Loucy (cell line): ENCODE data around the gene NEDD4L.

Experiments used
- H2AFZ ChIP-seq: fragments of 200-600 bp; sonication (generic); 2 replicates; pipeline ENCODE4 v1.6.0; 2016; ENCODE audit warnings: antibody characterized with exemption, mild to moderate bottlenecking, low read length, moderate library complexity
- H3F3A ChIP-seq: fragments of 200-600 bp; 2 replicates; pipeline ENCODE4 v1.6.0; 2016; ENCODE audit warnings: antibody characterized with exemption, low read depth, mild to moderate bottlenecking
- H3K27me3 ChIP-seq: fragments of 200-600 bp; sonication (generic); 2 replicates; pipeline ENCODE4 v1.6.1; 2014; ENCODE audit warnings: low read length, mild to moderate bottlenecking; ENCODE audit not compliant: insufficient read depth, poor library complexity, severe bottlenecking
- H3K36me3 ChIP-seq: fragments of 200-600 bp; sonication (generic); 2 replicates; pipeline ENCODE4 v1.6.1; 2016; ENCODE audit warnings: low read length; ENCODE audit not compliant: insufficient read depth
- H3K4me1 ChIP-seq: fragments of 200-600 bp; sonication (generic); 2 replicates; pipeline ENCODE4 v1.5.1; 2014; ENCODE audit warnings: low read length, mild to moderate bottlenecking; ENCODE audit not compliant: insufficient read depth, poor library complexity, severe bottlenecking
- H3K4me2 ChIP-seq: fragments of 200-600 bp; sonication (generic); 2 replicates; pipeline ENCODE4 v1.6.0; 2014; ENCODE audit warnings: antibody characterized with exemption, low read length, low read depth, mild to moderate bottlenecking; ENCODE audit not compliant: poor library complexity, severe bottlenecking
- H3K4me3 ChIP-seq: fragments of 200-600 bp; sonication (generic); 2 replicates; pipeline ENCODE4 v1.5.1; 2014; ENCODE audit warnings: low read length, mild to moderate bottlenecking, mixed read lengths; ENCODE audit not compliant: poor library complexity, severe bottlenecking
- H3K79me2 ChIP-seq: fragments of 200-600 bp; sonication (generic); 2 replicates; pipeline ENCODE4 v1.6.1; 2014; ENCODE audit warnings: low read length; ENCODE audit not compliant: insufficient read depth
- H3K9ac ChIP-seq: fragments of 200-600 bp; sonication (generic); 2 replicates; pipeline ENCODE4 v1.6.0; 2014; ENCODE audit warnings: mild to moderate bottlenecking, low read depth, low read length, moderate library complexity; ENCODE audit not compliant: poor library complexity, severe bottlenecking
- H3K9me2 ChIP-seq: fragments of 200-600 bp; sonication (generic); replicated peaks from 2 replicates; pipeline ENCODE4 v1.6.1; 2016; ENCODE audit warnings: low read depth, low read length, mixed read lengths
- H3K9me3 ChIP-seq: fragments of 200-600 bp; sonication (generic); 2 replicates; pipeline ENCODE4 v1.6.1; 2014; ENCODE audit warnings: mild to moderate bottlenecking, antibody characterized with exemption, low read length, low read depth; ENCODE audit not compliant: insufficient read depth
- H4K20me1 ChIP-seq: fragments of 200-600 bp; sonication (generic); 2 replicates; pipeline ENCODE4 v1.6.0; 2014; ENCODE audit warnings: antibody characterized with exemption, low read length, mild to moderate bottlenecking; ENCODE audit not compliant: insufficient read depth, poor library complexity, severe bottlenecking
- EZH2phosphoT487 ChIP-seq: fragments of 200-600 bp; IDR thresholded peaks from 2 replicates; pipeline ENCODE4 v1.6.1; 2018; ENCODE audit warnings: antibody characterized with exemption, mild to moderate bottlenecking, moderate library complexity, borderline replicate concordance
- TF ChIP-seq, protein P1 (sequence below): fragments of 200-600 bp; sonication (generic); conservative IDR thresholded peaks from 2 replicates; pipeline ENCODE4 v1.5.1; 2014; ENCODE audit warnings: mild to moderate bottlenecking, antibody characterized with exemption, low read length

NEDD4L gene

DNA sequence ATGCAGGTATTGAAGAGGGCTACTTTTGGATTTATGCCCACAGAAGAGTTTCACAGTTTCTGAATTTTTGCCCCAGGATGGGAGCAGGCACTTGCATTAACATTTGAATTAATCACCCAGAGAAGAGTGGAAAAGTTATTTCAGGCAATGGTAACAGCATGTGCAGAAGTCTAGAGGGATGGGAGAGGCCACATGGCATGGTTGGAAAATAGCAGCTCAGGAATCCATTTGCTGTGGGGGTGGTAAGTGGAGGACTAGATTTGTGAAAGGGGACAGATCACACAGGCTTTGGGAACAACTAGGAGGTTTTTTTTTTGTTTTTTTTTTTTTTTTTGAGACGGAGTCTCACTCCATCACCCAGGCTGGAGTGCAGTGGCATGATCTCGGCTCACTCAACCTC is 65.2 kb downstream of the NEDD4L start:
- no peaks in the 10 kb centered on the region for H3K36me3 ChIP-seq
- no peaks in the 10 kb centered on the region for H3K9me2 ChIP-seq
- no peaks in the 10 kb centered on the region for H3K27me3 ChIP-seq
- H2AFZ ChIP-seq, result no peak overlapping the region
- no peak overlapping the region for H3K4me2 ChIP-seq
- H3F3A ChIP-seq, result no peaks in the 10 kb centered on the region
- H3K9me3 ChIP-seq, result no peaks in the 10 kb centered on the region
- TF ChIP-seq EZH2phosphoT487, result no peak
- TF ChIP-seq, protein P1, sequence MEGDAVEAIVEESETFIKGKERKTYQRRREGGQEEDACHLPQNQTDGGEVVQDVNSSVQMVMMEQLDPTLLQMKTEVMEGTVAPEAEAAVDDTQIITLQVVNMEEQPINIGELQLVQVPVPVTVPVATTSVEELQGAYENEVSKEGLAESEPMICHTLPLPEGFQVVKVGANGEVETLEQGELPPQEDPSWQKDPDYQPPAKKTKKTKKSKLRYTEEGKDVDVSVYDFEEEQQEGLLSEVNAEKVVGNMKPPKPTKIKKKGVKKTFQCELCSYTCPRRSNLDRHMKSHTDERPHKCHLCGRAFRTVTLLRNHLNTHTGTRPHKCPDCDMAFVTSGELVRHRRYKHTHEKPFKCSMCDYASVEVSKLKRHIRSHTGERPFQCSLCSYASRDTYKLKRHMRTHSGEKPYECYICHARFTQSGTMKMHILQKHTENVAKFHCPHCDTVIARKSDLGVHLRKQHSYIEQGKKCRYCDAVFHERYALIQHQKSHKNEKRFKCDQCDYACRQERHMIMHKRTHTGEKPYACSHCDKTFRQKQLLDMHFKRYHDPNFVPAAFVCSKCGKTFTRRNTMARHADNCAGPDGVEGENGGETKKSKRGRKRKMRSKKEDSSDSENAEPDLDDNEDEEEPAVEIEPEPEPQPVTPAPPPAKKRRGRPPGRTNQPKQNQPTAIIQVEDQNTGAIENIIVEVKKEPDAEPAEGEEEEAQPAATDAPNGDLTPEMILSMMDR, result no peak
- no peak overlapping the region for H3K4me3 ChIP-seq
- H3K79me2 ChIP-seq, result no peaks in the 10 kb centered on the region
- no peaks in the 10 kb centered on the region for H4K20me1 ChIP-seq
- peaks cover 20% of the 10 kb centered on the region for H3K4me1 ChIP-seq
- no peak overlapping the region for H3K9ac ChIP-seq

DNA sequence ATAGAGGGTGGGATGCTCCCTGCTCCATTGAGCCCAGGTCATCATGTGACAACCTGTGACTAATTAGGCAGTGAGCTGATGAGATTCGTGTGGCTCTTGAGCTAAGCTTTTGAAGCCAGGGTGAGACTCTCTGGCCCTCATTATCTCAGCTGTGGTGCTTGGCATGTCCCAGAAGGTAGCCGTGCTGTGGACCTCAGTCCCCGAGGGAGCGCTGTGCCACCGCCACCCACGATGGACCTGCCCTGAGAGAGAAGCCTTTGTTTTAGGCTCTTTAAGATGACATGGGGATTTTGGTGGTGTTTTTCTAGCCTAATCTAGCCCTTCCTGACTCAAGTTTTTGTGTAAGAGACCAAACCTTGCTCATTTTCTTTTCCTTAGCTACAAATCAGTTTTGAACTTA is 66.4 kb downstream of the NEDD4L start:
- no peaks in the 10 kb centered on the region for H3K9me3 ChIP-seq
- H3K27me3 ChIP-seq, result no peaks in the 10 kb centered on the region
- peaks cover 20% of the 10 kb centered on the region for H3K4me1 ChIP-seq
- no peaks in the 10 kb centered on the region for H3K9me2 ChIP-seq
- H3K4me3 ChIP-seq, result no peak overlapping the region
- H4K20me1 ChIP-seq, result no peaks in the 10 kb centered on the region
- TF ChIP-seq, protein P1, result no peak
- TF ChIP-seq EZH2phosphoT487, result no peak
- no peak overlapping the region for H3K4me2 ChIP-seq
- H3K79me2 ChIP-seq, result 0 out of 2 replicates have a peak, but pooled peaks cover 4% of the 10 kb centered on the region
- H3K9ac ChIP-seq, result no peak overlapping the region
- no peaks in the 10 kb centered on the region for H3K36me3 ChIP-seq
- H2AFZ ChIP-seq, result no peak overlapping the region
- no peaks in the 10 kb centered on the region for H3F3A ChIP-seq

DNA sequence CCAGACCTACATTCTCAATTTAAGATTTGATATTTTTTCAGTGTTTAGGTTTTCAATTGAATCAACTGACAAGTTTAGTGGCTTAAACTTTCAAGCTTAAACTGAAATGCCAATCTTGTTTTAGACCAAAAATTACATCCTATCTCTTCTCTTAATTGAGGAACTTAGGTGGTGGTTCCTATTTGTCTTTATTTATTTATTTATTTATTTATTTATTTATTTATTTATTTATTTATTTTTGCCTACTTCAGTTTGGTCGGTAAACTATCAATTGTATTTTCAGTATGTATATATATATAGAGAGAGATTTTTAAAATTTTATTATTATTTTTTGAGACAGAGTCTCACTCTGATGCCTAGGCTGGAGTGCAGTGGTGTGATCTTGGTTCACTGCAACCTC is 68.1 kb downstream of the NEDD4L start:
- Histone ChIP-seq H3K27me3 (no peaks in the 10 kb centered on the region), H2AFZ (no peak overlapping the region), H3K9ac (no peak overlapping the region), H4K20me1 (no peaks in the 10 kb centered on the region), H3K79me2 (0 out of 2 replicates have a peak, but pooled peaks cover 6% of the 10 kb centered on the region), H3K9me3 (no peaks in the 10 kb centered on the region), H3K9me2 (no peaks in the 10 kb centered on the region), H3K4me1 (peaks cover 14% of the 10 kb centered on the region), H3K4me3 (no peak overlapping the region), H3K4me2 (no peak overlapping the region), H3F3A (no peaks in the 10 kb centered on the region), H3K36me3 (no peaks in the 10 kb centered on the region)
- no peak for TF ChIP-seq EZH2phosphoT487
- TF ChIP-seq, protein P1, result no peak
